ENCODE data around the gene HMGB2.

The HMGB2 gene

GRCh38 chr4:173367946-173368345 lies 33.8 kb upstream of the HMGB2 start:
- H3K9ac ChIP-seq (ENCODE audit: low read depth in 1 of 2, low read length in 2 of 2): no peak overlapping the region
- H3K4me1 ChIP-seq (ENCODE audit: control insufficient read depth in 1 of 2, insufficient read depth in 2 of 2, low read length in 2 of 2): peaks cover 3 to 4% of the 10 kb centered on the region in 2 donors
- no peak overlapping the region for H3K4me3 ChIP-seq (ENCODE audit: low read depth in 1 of 2, low read length in 2 of 2)
- H3K36me3 ChIP-seq (ENCODE audit: control insufficient read depth in 1 of 2, insufficient read depth in 2 of 2, low read length in 2 of 2): no peaks in the 10 kb centered on the region
- H3K27ac ChIP-seq (ENCODE audit: low read depth, low read length): no peak overlapping the region
- H3K9me3 ChIP-seq (ENCODE audit: control insufficient read depth in 1 of 2, low read length in 2 of 2): no peaks in the 10 kb centered on the region
- no peaks in the 10 kb centered on the region for H3K27me3 ChIP-seq (ENCODE audit: control insufficient read depth in 1 of 2, insufficient read depth in 2 of 2, low read length in 2 of 2)

- Histone ChIP-seq H3K9me3 (ENCODE audit: control insufficient read depth in 1 of 2, low read length in 2 of 2) (no peaks in the 10 kb centered on the region), H3K36me3 (ENCODE audit: control insufficient read depth in 1 of 2, insufficient read depth in 2 of 2, low read length in 2 of 2) (no peaks in the 10 kb centered on the region), H3K4me3 (ENCODE audit: low read depth in 1 of 2, low read length in 2 of 2) (no peak overlapping the region), H3K27me3 (ENCODE audit: control insufficient read depth in 1 of 2, insufficient read depth in 2 of 2, low read length in 2 of 2) (no peaks in the 10 kb centered on the region), H3K27ac (ENCODE audit: low read depth, low read length) (no peak overlapping the region), H3K9ac (ENCODE audit: low read depth in 1 of 2, low read length in 2 of 2) (no peak overlapping the region), H3K4me1 (ENCODE audit: control insufficient read depth in 1 of 2, insufficient read depth in 2 of 2, low read length in 2 of 2) (peaks cover 0 to 4% of the 10 kb centered on the region in 2 donors)
Measured at GRCh38 chr4:173367285-173367684, 33.1 kb upstream of the HMGB2 start.

DNA sequence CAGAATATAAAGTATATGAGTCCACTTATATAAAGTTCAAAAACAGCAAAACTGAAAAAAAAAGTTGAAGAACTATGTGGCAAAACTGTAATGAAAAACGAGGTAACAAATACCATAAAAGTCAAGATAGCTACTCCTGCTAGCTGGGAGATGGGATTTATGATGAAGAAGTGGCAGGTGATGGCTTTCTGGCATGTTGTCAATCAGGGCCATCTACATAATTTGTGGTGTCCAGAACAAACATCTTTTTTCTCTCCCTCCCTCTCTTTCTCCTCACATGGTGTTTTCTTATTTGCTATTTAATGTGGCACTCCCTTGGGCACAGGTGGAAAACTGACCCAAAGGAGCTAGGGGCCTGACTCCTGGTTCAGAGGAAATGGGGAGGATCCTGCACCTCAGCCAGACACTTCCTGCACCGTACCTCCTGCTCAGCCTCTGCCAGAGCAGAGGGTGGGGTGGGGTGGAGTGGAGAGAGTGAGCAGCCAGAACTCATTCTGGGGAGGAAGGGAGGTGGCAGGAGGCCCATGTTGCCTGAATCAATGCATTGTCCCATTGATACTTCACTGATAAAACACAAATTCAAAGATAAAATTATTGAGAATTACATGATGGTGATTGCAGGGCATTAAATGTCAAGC lies 31.3 kb upstream of the HMGB2 start:
- Histone ChIP-seq H3K9ac (ENCODE audit: low read depth in 1 of 2, low read length in 2 of 2) (no peak overlapping the region), H3K4me1 (ENCODE audit: control insufficient read depth in 1 of 2, insufficient read depth in 2 of 2, low read length in 2 of 2) (peaks cover 0 to 4% of the 10 kb centered on the region in 2 donors), H3K27me3 (ENCODE audit: control insufficient read depth in 1 of 2, insufficient read depth in 2 of 2, low read length in 2 of 2) (no peaks in the 10 kb centered on the region), H3K4me3 (ENCODE audit: low read depth in 1 of 2, low read length in 2 of 2) (no peak overlapping the region), H3K36me3 (ENCODE audit: control insufficient read depth in 1 of 2, insufficient read depth in 2 of 2, low read length in 2 of 2) (no peaks in the 10 kb centered on the region), H3K27ac (ENCODE audit: low read depth, low read length) (no peak overlapping the region), H3K9me3 (ENCODE audit: control insufficient read depth in 1 of 2, low read length in 2 of 2) (no peaks in the 10 kb centered on the region)

DNA sequence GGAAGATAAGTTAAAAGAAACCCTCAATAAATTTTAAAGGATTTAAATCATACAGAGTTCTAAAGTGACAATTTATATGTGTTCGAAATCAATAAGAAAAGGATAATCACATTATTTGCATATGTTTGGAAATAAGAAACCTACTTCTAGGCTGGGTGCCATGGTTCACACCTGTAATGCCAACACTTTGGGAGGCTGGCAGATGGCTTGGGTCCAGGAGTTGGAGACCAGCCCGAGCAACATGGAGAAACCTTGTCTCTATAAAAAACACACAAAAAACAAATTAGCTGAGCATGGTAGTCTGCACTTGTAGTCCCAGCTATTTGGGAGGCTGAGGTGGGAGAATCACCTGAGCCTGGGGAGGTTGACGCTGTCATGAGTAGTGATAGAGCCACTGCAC lies 28.5 kb upstream of the HMGB2 start:
- peaks cover 0 to 4% of the 10 kb centered on the region in 2 donors for H3K4me1 ChIP-seq (ENCODE audit: control insufficient read depth in 1 of 2, insufficient read depth in 2 of 2, low read length in 2 of 2)
- no peaks in the 10 kb centered on the region for H3K27me3 ChIP-seq (ENCODE audit: control insufficient read depth in 1 of 2, insufficient read depth in 2 of 2, low read length in 2 of 2)
- H3K27ac ChIP-seq (ENCODE audit: low read depth, low read length): no peak overlapping the region
- no peak overlapping the region for H3K9ac ChIP-seq (ENCODE audit: low read depth in 1 of 2, low read length in 2 of 2)
- no peaks in the 10 kb centered on the region for H3K9me3 ChIP-seq (ENCODE audit: control insufficient read depth in 1 of 2, low read length in 2 of 2)
- no peak overlapping the region for H3K4me3 ChIP-seq (ENCODE audit: low read depth in 1 of 2, low read length in 2 of 2)
- H3K36me3 ChIP-seq (ENCODE audit: control insufficient read depth in 1 of 2, insufficient read depth in 2 of 2, low read length in 2 of 2): no peaks in the 10 kb centered on the region

- H3K9ac ChIP-seq (ENCODE audit: low read depth in 1 of 2, low read length in 2 of 2): no peak overlapping the region
- H3K4me1 ChIP-seq (ENCODE audit: control insufficient read depth in 1 of 2, insufficient read depth in 2 of 2, low read length in 2 of 2): peaks cover 0 to 2% of the 10 kb centered on the region in 2 donors
- no peaks in the 10 kb centered on the region for H3K27me3 ChIP-seq (ENCODE audit: control insufficient read depth in 1 of 2, insufficient read depth in 2 of 2, low read length in 2 of 2)
- H3K36me3 ChIP-seq (ENCODE audit: control insufficient read depth in 1 of 2, insufficient read depth in 2 of 2, low read length in 2 of 2): no peaks in the 10 kb centered on the region
- no peak overlapping the region for H3K27ac ChIP-seq (ENCODE audit: low read depth, low read length)
- no peaks in the 10 kb centered on the region for H3K9me3 ChIP-seq (ENCODE audit: control insufficient read depth in 1 of 2, low read length in 2 of 2)
- H3K4me3 ChIP-seq (ENCODE audit: low read depth in 1 of 2, low read length in 2 of 2): no peak overlapping the region
Measured at GRCh38 chr4:173360587-173361221, 26.5 kb upstream of the HMGB2 start.

DNA sequence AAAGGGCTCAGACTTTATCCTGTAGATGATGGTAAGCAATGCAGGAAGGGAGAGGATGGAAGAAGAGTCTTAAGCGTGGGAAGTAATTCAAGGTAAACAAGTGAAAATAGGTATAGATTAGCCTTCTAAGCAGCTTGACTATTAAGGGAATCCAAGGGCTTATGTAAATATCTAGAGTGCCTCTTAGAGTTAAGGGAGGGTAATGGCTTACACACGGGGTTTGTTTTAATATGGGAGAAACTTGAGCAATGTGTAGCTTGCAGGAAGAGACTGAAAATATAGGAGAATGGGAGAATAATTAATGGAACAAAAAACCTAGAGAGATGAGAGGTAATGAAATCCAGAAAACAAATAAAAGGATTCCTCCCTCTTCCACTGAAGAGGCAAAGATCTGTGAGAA lies 23.8 kb upstream of the HMGB2 start:
- Histone ChIP-seq H3K36me3 (ENCODE audit: control insufficient read depth in 1 of 2, insufficient read depth in 2 of 2, low read length in 2 of 2) (no peaks in the 10 kb centered on the region), H3K9me3 (ENCODE audit: control insufficient read depth in 1 of 2, low read length in 2 of 2) (no peaks in the 10 kb centered on the region), H3K27ac (ENCODE audit: low read depth, low read length) (no peak overlapping the region), H3K9ac (ENCODE audit: low read depth in 1 of 2, low read length in 2 of 2) (no peak overlapping the region), H3K4me1 (ENCODE audit: control insufficient read depth in 1 of 2, insufficient read depth in 2 of 2, low read length in 2 of 2) (no peaks in the 10 kb centered on the region), H3K27me3 (ENCODE audit: control insufficient read depth in 1 of 2, insufficient read depth in 2 of 2, low read length in 2 of 2) (no peaks in the 10 kb centered on the region), H3K4me3 (ENCODE audit: low read depth in 1 of 2, low read length in 2 of 2) (no peak overlapping the region)

DNA sequence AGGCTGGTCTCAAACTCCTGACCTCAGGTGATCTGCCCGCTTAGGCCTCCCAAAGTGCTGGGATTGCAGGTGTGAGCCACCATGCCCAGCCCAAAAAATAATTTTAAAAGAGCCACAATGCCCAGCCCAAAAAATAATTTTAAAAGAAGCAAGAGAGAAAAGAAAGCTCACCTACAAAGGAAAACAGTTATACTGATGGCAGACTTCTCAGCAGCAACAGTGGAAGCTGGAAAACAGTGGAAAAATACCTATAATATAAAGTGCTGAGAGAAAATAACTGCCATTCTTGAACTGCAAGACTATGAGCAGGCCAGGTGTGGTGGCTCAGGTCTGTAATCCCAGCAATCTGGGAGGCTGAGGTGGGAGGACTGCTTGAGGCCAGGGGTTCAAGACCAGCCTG lies 13.3 kb upstream of the HMGB2 start:
- Histone ChIP-seq H3K4me1 (ENCODE audit: control insufficient read depth in 1 of 2, insufficient read depth in 2 of 2, low read length in 2 of 2) (no peaks in the 10 kb centered on the region), H3K27me3 (ENCODE audit: control insufficient read depth in 1 of 2, insufficient read depth in 2 of 2, low read length in 2 of 2) (no peaks in the 10 kb centered on the region), H3K4me3 (ENCODE audit: low read depth in 1 of 2, low read length in 2 of 2) (no peak overlapping the region), H3K27ac (ENCODE audit: low read depth, low read length) (no peak overlapping the region), H3K9me3 (ENCODE audit: control insufficient read depth in 1 of 2, low read length in 2 of 2) (no peaks in the 10 kb centered on the region), H3K9ac (ENCODE audit: low read depth in 1 of 2, low read length in 2 of 2) (no peak overlapping the region), H3K36me3 (ENCODE audit: control insufficient read depth in 1 of 2, insufficient read depth in 2 of 2, low read length in 2 of 2) (no peaks in the 10 kb centered on the region)

DNA sequence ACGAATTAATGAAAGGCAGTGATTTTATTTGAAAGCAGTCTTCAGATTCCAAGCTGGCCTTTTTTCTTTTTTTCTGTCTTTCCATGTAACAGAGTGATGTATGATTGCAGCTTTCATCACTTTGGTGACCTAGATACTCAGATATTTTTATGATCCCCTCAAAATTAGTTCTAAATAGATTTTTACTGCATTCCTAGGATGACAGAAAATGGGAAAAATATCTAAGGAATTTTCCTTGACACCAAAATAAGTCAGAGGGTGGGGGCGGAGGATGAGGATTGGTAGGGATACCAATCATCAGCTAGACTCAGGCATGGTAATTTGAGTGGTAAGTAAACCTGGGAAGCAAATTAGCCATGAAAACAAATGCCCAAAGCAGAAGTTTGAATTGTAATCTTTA lies 11.9 kb upstream of the HMGB2 start:
- Histone ChIP-seq H3K36me3 (ENCODE audit: control insufficient read depth in 1 of 2, insufficient read depth in 2 of 2, low read length in 2 of 2) (no peaks in the 10 kb centered on the region), H3K4me1 (ENCODE audit: control insufficient read depth in 1 of 2, insufficient read depth in 2 of 2, low read length in 2 of 2) (no peaks in the 10 kb centered on the region), H3K27me3 (ENCODE audit: control insufficient read depth in 1 of 2, insufficient read depth in 2 of 2, low read length in 2 of 2) (no peaks in the 10 kb centered on the region)

DNA sequence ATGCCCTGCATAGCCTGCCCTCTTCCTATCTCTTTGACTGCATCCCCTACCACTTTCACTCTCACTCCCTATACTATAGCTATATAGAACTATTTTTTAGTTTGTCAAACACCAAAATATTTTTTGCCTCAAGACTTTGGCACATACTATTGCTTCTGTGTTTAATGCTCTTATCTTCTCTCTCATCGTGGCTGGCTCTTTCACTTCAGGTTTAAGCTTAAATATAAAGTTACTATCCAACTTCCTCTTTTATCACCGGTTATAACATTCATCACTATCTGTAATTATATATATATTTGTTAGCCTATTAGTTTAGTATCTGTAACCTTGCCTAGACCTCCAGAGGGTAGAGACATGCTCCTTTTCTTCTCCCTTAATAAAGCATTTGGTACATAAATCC lies 11.5 kb upstream of the HMGB2 start:
- Histone ChIP-seq H3K27ac (ENCODE audit: low read depth, low read length) (no peak overlapping the region), H3K36me3 (ENCODE audit: control insufficient read depth in 1 of 2, insufficient read depth in 2 of 2, low read length in 2 of 2) (no peaks in the 10 kb centered on the region), H3K4me3 (ENCODE audit: low read depth in 1 of 2, low read length in 2 of 2) (no peak overlapping the region), H3K27me3 (ENCODE audit: control insufficient read depth in 1 of 2, insufficient read depth in 2 of 2, low read length in 2 of 2) (no peaks in the 10 kb centered on the region), H3K9ac (ENCODE audit: low read depth in 1 of 2, low read length in 2 of 2) (no peak overlapping the region), H3K4me1 (ENCODE audit: control insufficient read depth in 1 of 2, insufficient read depth in 2 of 2, low read length in 2 of 2) (no peaks in the 10 kb centered on the region), H3K9me3 (ENCODE audit: control insufficient read depth in 1 of 2, low read length in 2 of 2) (no peaks in the 10 kb centered on the region)

More for the DNA sequence above, 11.9 kb upstream of the HMGB2 start:
- H3K4me3 ChIP-seq (ENCODE audit: low read depth in 1 of 2, low read length in 2 of 2): no peak overlapping the region
- no peak overlapping the region for H3K9ac ChIP-seq (ENCODE audit: low read depth in 1 of 2, low read length in 2 of 2)
- H3K9me3 ChIP-seq (ENCODE audit: control insufficient read depth in 1 of 2, low read length in 2 of 2): no peaks in the 10 kb centered on the region
- no peak overlapping the region for H3K27ac ChIP-seq (ENCODE audit: low read depth, low read length)

DNA sequence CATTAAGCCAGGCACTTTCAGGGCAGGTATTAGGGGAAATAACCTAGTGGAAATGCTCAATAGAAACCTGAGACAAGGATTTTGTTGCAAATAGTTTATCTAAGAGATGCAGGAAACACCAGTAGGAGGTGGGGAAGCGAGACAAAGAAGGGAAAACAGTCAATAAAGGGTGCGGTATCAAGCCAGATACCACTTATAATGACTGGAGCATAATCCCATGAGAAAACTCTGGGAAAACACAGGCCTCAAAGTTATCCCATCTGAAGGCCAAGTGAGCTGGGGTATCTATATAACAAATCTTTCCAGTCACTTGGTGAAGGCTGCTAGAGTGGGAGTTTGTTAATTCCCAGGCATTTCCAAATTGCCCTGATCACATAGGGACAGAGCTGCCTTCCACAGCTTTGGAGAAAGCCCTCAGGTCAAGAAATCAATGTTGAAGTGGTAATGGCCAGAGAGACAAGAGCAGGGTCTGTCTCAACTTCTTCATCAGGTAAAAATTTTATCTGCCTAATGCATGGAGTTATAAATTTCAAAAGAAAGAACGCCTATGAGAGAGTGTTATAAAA lies 9.8 kb upstream of the HMGB2 start:
- H3K4me1 ChIP-seq (ENCODE audit: control insufficient read depth in 1 of 2, insufficient read depth in 2 of 2, low read length in 2 of 2): no peaks in the 10 kb centered on the region
- H3K27ac ChIP-seq (ENCODE audit: low read depth, low read length): no peak overlapping the region
- no peaks in the 10 kb centered on the region for H3K36me3 ChIP-seq (ENCODE audit: control insufficient read depth in 1 of 2, insufficient read depth in 2 of 2, low read length in 2 of 2)

More for the DNA sequence above, 9.8 kb upstream of the HMGB2 start:
- Histone ChIP-seq H3K9me3 (ENCODE audit: control insufficient read depth in 1 of 2, low read length in 2 of 2) (no peaks in the 10 kb centered on the region), H3K9ac (ENCODE audit: low read depth in 1 of 2, low read length in 2 of 2) (no peak overlapping the region), H3K4me3 (ENCODE audit: low read depth in 1 of 2, low read length in 2 of 2) (no peak overlapping the region), H3K27me3 (ENCODE audit: control insufficient read depth in 1 of 2, insufficient read depth in 2 of 2, low read length in 2 of 2) (no peaks in the 10 kb centered on the region)
